Endothelial cell of umbilical vein (primary cell): ENCODE data around the gene CELF2. TPM values are rescaled to one million over a fixed set of nuclear protein-coding genes. Genes with fewer than 3 reads are reported as not detected.

Experiments
- BruUV-seq: library from RNA; stranded (reverse); fragments of 400-500 nt; replicated peaks from 2 replicates; lab custom pipeline; 2021; lab: Mats Ljungman, UMichigan
- CTCF ChIA-PET: fragments of 300-600, 350-600 bp; sonication (Branson Sonifier 250); formaldehyde crosslinking; loops from one replicate; lab custom pipeline; 2021; ENCODE audit warnings: antibody characterized with exemption, inconsistent platforms; lab: Charles Lee
- POLR2A ChIA-PET: fragments of 300-600, 350-600 bp; sonication (Branson Sonifier 250); formaldehyde crosslinking; loops from one replicate; lab custom pipeline; 2021; ENCODE audit warnings: antibody characterized with exemption, inconsistent platforms; lab: Charles Lee
- DNase-seq: peaks from one replicate; pipeline ENCODE4 v3.0.0-alpha.2; 2011; ENCODE audit warnings: low read depth, low spot score
- FAIRE-seq: peaks from 2 replicates; lab custom pipeline; 2011; peaks lifted over from hg19 to GRCh38; lab: Jason Lieb, UNC
- H2AFZ ChIP-seq: 2 replicates; pipeline ENCODE4 v1.6.0; 2012; ENCODE audit warnings: low read depth, low read length, control low read depth, inconsistent platforms
- H3K27ac ChIP-seq: 2 replicates; pipeline ENCODE4 v1.5.1; 2011; ENCODE audit warnings: low read depth, mild to moderate bottlenecking, control low read depth, low read length, moderate library complexity; ENCODE audit not compliant: insufficient read depth
- H3K27me3 ChIP-seq, 2 experiments: 2 replicates each; pipeline versions ENCODE4 v1.6.0 to v1.6.1; 2011; ENCODE audit warnings: low read length in 2 of 2, mixed read lengths in 1 of 2; ENCODE audit not compliant: control insufficient read depth in 2 of 2, insufficient read depth in 2 of 2
- H3K36me3 ChIP-seq, 2 experiments: 2 replicates in 1 of 2; 3 replicates in 1 of 2; pipeline ENCODE4 v1.5.1; 2011; ENCODE audit warnings: low read length in 2 of 2, mild to moderate bottlenecking in 1 of 2, moderate library complexity in 1 of 2; ENCODE audit not compliant: control insufficient read depth in 2 of 2, insufficient read depth in 2 of 2; ENCODE audit errors: extremely low read depth in 1 of 2
- H3K4me1 ChIP-seq: 3 replicates; pipeline ENCODE4 v1.5.1; 2011; ENCODE audit warnings: mild to moderate bottlenecking, low read length; ENCODE audit not compliant: control insufficient read depth, insufficient read depth; ENCODE audit errors: extremely low read depth
- H3K4me2 ChIP-seq: 2 replicates; pipeline ENCODE4 v1.6.1; 2011; ENCODE audit warnings: low read length, control low read depth, mixed read lengths; ENCODE audit not compliant: insufficient read depth
- H3K4me3 ChIP-seq, 3 experiments: fragments of 200-600 bp in 1 of 3; sonication (generic), shearing (Covaris generic) in 1 of 3; replicated peaks in 1 of 3; 2 replicates each; pipeline ENCODE4 v1.5.1; 2011 to 2016; ENCODE audit warnings: control low read depth in 3 of 3, low read length in 3 of 3, mild to moderate bottlenecking in 2 of 3, inconsistent platforms in 1 of 3, low read depth in 1 of 3, moderate library complexity in 1 of 3; ENCODE audit not compliant: insufficient read depth in 1 of 3
- H3K79me2 ChIP-seq: 2 replicates; pipeline ENCODE4 v1.6.0; 2012; ENCODE audit warnings: low read length, inconsistent platforms; ENCODE audit not compliant: control insufficient read depth, insufficient read depth
- H3K9ac ChIP-seq: replicated peaks from 2 replicates; pipeline ENCODE3; 2011; ENCODE audit warnings: low read length, control low read depth; ENCODE audit not compliant: insufficient read depth; ENCODE audit errors: extremely low read depth
- H3K9me1 ChIP-seq: replicated peaks from 3 replicates; pipeline ENCODE4 v1.6.0; 2011; ENCODE audit warnings: mild to moderate bottlenecking, low read length; ENCODE audit not compliant: control insufficient read depth, insufficient read depth; ENCODE audit errors: extremely low read depth
- H3K9me3 ChIP-seq: replicated peaks from 2 replicates; pipeline ENCODE4 v1.5.1; 2012; ENCODE audit warnings: low read length, inconsistent platforms; ENCODE audit not compliant: control insufficient read depth, insufficient read depth
- H4K20me1 ChIP-seq: replicated peaks from 2 replicates; pipeline ENCODE3; 2011; ENCODE audit warnings: mild to moderate bottlenecking, low read length; ENCODE audit not compliant: control insufficient read depth, insufficient read depth; ENCODE audit errors: extremely low read depth
- CTCF ChIP-seq, 2 donors: IDR thresholded peaks; 1 replicate in 1 of 2; 2 replicates in 1 of 2; pipeline ENCODE4 v1.5.1; 2011; ENCODE audit warnings: low read length in 2 of 2, mild to moderate bottlenecking in 2 of 2, moderate library complexity in 2 of 2, control low read depth in 1 of 2, inconsistent platforms in 1 of 2, low read depth in 1 of 2; ENCODE audit not compliant: insufficient read depth in 1 of 2; ENCODE audit errors: extremely low read depth in 1 of 2
- EZH2 ChIP-seq: IDR thresholded peaks from 2 replicates; pipeline ENCODE4 v1.6.1; 2012; ENCODE audit warnings: borderline replicate concordance, low read depth, mild to moderate bottlenecking, moderate library complexity, low read length, inconsistent platforms; ENCODE audit not compliant: severe bottlenecking
- FOS ChIP-seq: IDR thresholded peaks from 2 replicates; pipeline ENCODE4 v1.6.1; 2011; ENCODE audit warnings: mild to moderate bottlenecking, low read length, moderate library complexity, borderline replicate concordance; ENCODE audit not compliant: insufficient read depth
- GATA2 ChIP-seq: IDR thresholded peaks from 2 replicates; pipeline ENCODE4 v1.7.0; 2011; ENCODE audit warnings: low read depth, mild to moderate bottlenecking, moderate library complexity, mixed read lengths, low read length; ENCODE audit not compliant: insufficient read length, insufficient read depth
- JUN ChIP-seq: IDR thresholded peaks from 2 replicates; pipeline ENCODE4 v1.6.1; 2011; ENCODE audit warnings: borderline replicate concordance, low read depth; ENCODE audit not compliant: insufficient read length, insufficient read depth
- MYC ChIP-seq: IDR thresholded peaks from one replicate; pipeline ENCODE4 v1.6.1; 2011; ENCODE audit warnings: mild to moderate bottlenecking, low read depth, low read length
- POLR2A ChIP-seq: IDR thresholded peaks from 2 replicates; pipeline ENCODE4 v1.6.1; 2012; ENCODE audit warnings: low read depth, mild to moderate bottlenecking, control low read depth, low read length
- POLR2AphosphoS5 ChIP-seq: IDR thresholded peaks from 2 replicates; pipeline ENCODE4 v1.6.1; 2012; ENCODE audit warnings: low read depth, mild to moderate bottlenecking, control low read depth, low read length, moderate library complexity; ENCODE audit not compliant: insufficient read depth
- dilution Hi-C: fragments of 300-500 bp; cut with MboI; formaldehyde crosslinking; loops from one replicate; pipeline ENCODE4 v1.15.0; 2019; ENCODE audit warnings: low sequenced_read_pairs; ENCODE audit not compliant: extremely low pct_ligation_motif_present
- intact Hi-C: fragments of 100-400 bp; cut with micrococcal nuclease; formaldehyde crosslinking; loops from one replicate; pipeline ENCODE4 v1.10.0; 2022
- polyA plus RNA-seq, 4 experiments: library from polyadenylated mRNA; depleted of rRNA in 3 of 4; stranded (reverse) in 3 of 4; unstranded in 1 of 4; fragments of >200 nt; gene quantifications; 2 replicates each; pipeline versions ENCODE4 v1.2.1 to v1.2.3, GENCODE V29; 2011 to 2012; ENCODE audit warnings: missing spikeins in 1 of 4
- total RNA-seq: library from RNA; stranded (reverse); gene quantifications from 2 replicates; pipeline ENCODE4 v1.2.3, GENCODE V29; 2021
- TF ChIP-seq, protein P1 (sequence below): IDR thresholded peaks from 2 replicates; pipeline ENCODE4 v1.6.1; 2011; ENCODE audit not compliant: insufficient read depth, insufficient read length

The CELF2 gene
- total and polyA plus RNA-seq, 2 donors (not counting 3 experiments of a cell fraction or from before 2014, with no cell fraction given) = 21.6 to 42.6 TPM

DNA sequence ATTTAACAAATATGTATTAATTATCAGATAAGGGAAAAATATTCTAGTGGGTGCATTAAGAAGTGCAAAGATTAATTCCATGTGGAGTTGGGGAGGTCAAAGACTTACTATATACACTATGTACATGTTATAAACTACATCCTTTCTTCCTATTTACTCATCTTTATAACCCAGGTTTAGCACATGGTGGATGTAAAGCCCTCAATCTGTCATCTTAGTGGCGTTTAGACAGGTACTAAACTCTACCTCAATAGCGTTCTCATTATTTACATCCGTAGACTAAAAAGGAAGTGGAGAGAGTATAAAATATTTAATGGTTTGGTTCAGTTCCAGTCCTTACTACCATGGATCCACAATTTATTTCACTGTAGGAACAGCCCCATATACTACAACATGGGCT lies 14.8 kb upstream of the CELF2 start:
- H2AFZ ChIP-seq = no peak overlapping the region
- H3K27ac ChIP-seq = no peak overlapping the region
- no peak overlapping the region for H3K4me2 ChIP-seq
- POLR2A ChIA-PET = no interaction called here
- no peak overlapping the region for H3K4me3 ChIP-seq
- TF ChIP-seq GATA2 (no peak), POLR2AphosphoS5 (no peak), FOS (no peak), JUN (no peak), POLR2A (no peak), MYC (no peak), EZH2 (no peak), CTCF (IDR thresholded peaks at IDR 0.05; ENCODE audit: extremely low read depth in 1 of 2, insufficient read depth in 1 of 2, low read depth in 1 of 2, low read length in 2 of 2) (no peak)
- TF ChIP-seq, protein P1, sequence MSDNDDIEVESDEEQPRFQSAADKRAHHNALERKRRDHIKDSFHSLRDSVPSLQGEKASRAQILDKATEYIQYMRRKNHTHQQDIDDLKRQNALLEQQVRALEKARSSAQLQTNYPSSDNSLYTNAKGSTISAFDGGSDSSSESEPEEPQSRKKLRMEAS = no peak
- intact Hi-C loops = no loop called here
- dilution Hi-C loops = no loop called here
- H3K9ac ChIP-seq = no peak overlapping the region
- H3K79me2 ChIP-seq = no peaks in the 10 kb centered on the region
- no TSS peak for BruUV-seq
- no peak for FAIRE-seq
- no peaks in the 10 kb centered on the region for H3K9me3 ChIP-seq
- no peaks in the 10 kb centered on the region for H3K4me1 ChIP-seq
- no peaks in the 10 kb centered on the region for H4K20me1 ChIP-seq
- CTCF ChIA-PET = no interaction called here
- H3K27me3 ChIP-seq = peaks cover 3 to 4% of the 10 kb centered on the region in 2 experiments
- DNase-seq = no peak
- H3K9me1 ChIP-seq = no peaks in the 10 kb centered on the region
- no peaks in the 10 kb centered on the region for H3K36me3 ChIP-seq
